Kidney (tissue), 14 donors: ENCODE data around the gene TSNAX. TPM values are rescaled to one million over a fixed set of nuclear protein-coding genes. Genes with fewer than 3 reads are reported as not detected.
"Not testable (repeated sequence)": the region's sequence is repeated elsewhere in the genome, so short reads cannot be mapped to it uniquely, and the experiment has no call there.

Experiments used
- DNase-seq, 5 donors: peaks; one replicate each; pipeline ENCODE4 v3.0.0-alpha.2; 2013 to 2020
- FAIRE-seq: peaks from 2 replicates; lab custom pipeline; 2012; peaks lifted over from hg19 to GRCh38; lab: Jason Lieb, UNC
- H3K27ac ChIP-seq, 2 donors: one replicate each; pipeline ENCODE4 v1.7.0; 2013; ENCODE audit warnings: low read depth in 2 of 2, low read length in 2 of 2, inconsistent platforms in 1 of 2
- H3K27me3 ChIP-seq: one replicate; pipeline ENCODE4 v1.7.1; 2013; ENCODE audit warnings: low read length, inconsistent platforms; ENCODE audit not compliant: control insufficient read depth, insufficient read depth
- H3K36me3 ChIP-seq, 3 donors: one replicate each; pipeline versions ENCODE4 v1.7.0 to v1.7.1; 2013; ENCODE audit warnings: low read length in 3 of 3, control low read depth in 1 of 3, inconsistent platforms in 1 of 3; ENCODE audit not compliant: insufficient read depth in 3 of 3, control insufficient read depth in 2 of 3
- H3K4me1 ChIP-seq, 3 donors: one replicate each; pipeline versions ENCODE4 v1.7.0 to v1.7.1; 2013; ENCODE audit warnings: low read length in 3 of 3, inconsistent platforms in 1 of 3, low read depth in 1 of 3; ENCODE audit not compliant: control insufficient read depth in 2 of 3, insufficient read depth in 2 of 3
- H3K4me3 ChIP-seq, 3 donors: one replicate each; pipeline versions ENCODE4 v1.7.0 to v1.8.1; 2013; ENCODE audit warnings: low read length in 3 of 3, control low read depth in 1 of 3, inconsistent platforms in 1 of 3
- H3K9ac ChIP-seq, 3 donors: one replicate each; pipeline versions ENCODE4 v1.7.0 to v1.7.1; 2013; ENCODE audit warnings: low read length in 3 of 3, control low read depth in 1 of 3, inconsistent platforms in 1 of 3
- H3K9me3 ChIP-seq, 3 donors: one replicate each; pipeline versions ENCODE4 v1.7.0 to v1.7.1; 2013; ENCODE audit warnings: low read length in 3 of 3, control low read depth in 1 of 3, inconsistent platforms in 1 of 3; ENCODE audit not compliant: control insufficient read depth in 2 of 3, insufficient read depth in 1 of 3
- CTCF ChIP-seq: IDR thresholded peaks from 3 replicates; pipeline ENCODE4 v1.5.1; 2012; ENCODE audit warnings: mild to moderate bottlenecking, moderate library complexity, borderline replicate concordance; ENCODE audit not compliant: insufficient read depth; ENCODE audit errors: extremely low read depth
- intact Hi-C: fragments of 100-400 bp; cut with DNase I; formaldehyde crosslinking; loops from one replicate; pipeline ENCODE4 v1.11.1; 2022
- polyA plus RNA-seq: library from polyadenylated mRNA; stranded (reverse); fragments of 350-450 nt; fragmentation: Illumina TruSeq; extraction: RNeasy Lipid Tissue Mini Kit (QIAGEN cat#74804); gene quantifications from one replicate; pipeline ENCODE4 v1.2.3, GENCODE V29; 2014; ENCODE audit warnings: low read depth, low replicate concordance; ENCODE audit not compliant: insufficient read depth
- total RNA-seq: library from RNA; stranded (reverse); fragmentation: NEBNext Ultra II Directional; extraction: Animal tissue kit (Norgen Biotek cat#: 25700); gene quantifications from one replicate; pipeline ENCODE4 v1.2.1, GENCODE V29; 2021
- donor health status: control.
- donor health status: control.
- donor health status: control.
- donor health status: control.
- donor health status: control.
- donor health status: DM: yes; HTN: yes; CAD: no.
- donor health status: Normal renal cell carcinoma (clear cell type).

The TSNAX gene
- total and polyA plus RNA-seq, 2 donors from 2014 or later: 27.1 to 42.3 TPM

- no peaks in the 10 kb centered on the region for H3K9me3 ChIP-seq
- H3K27ac ChIP-seq: no peak overlapping the region
- TF ChIP-seq CTCF: no peak
- H3K36me3 ChIP-seq: no peaks in the 10 kb centered on the region
- FAIRE-seq: no peak
- H3K9ac ChIP-seq: no peak overlapping the region
- H3K4me3 ChIP-seq: no peak overlapping the region
- no peaks in the 10 kb centered on the region for H3K4me1 ChIP-seq
- no peak for DNase-seq
- no peaks in the 10 kb centered on the region for H3K27me3 ChIP-seq
- intact Hi-C loops: loop anchor here (5.0 kb wide), 1 partner anchor 236 kb away; no protein-coding TSS in a partner anchor
Observed at GRCh38 chr1:231592809-231593208, 64.3 kb downstream of the TSNAX start.

- not testable (repeated sequence) for H3K4me1 ChIP-seq, H3K9me3 ChIP-seq, H3K36me3 ChIP-seq, H3K4me3 ChIP-seq, DNase-seq, FAIRE-seq, H3K9ac ChIP-seq, H3K27me3 ChIP-seq, H3K27ac ChIP-seq
- intact Hi-C loops: loop anchor here (5.0 kb wide), 1 partner anchor 236 kb away; no protein-coding TSS in a partner anchor
Observed at GRCh38 chr1:231593264-231593663, 64.8 kb downstream of the TSNAX start.

GRCh38 chr1:231594123-231594522 lies 65.7 kb downstream of the TSNAX start:
- Histone ChIP-seq H3K9ac (no peak overlapping the region), H3K27me3 (no peaks in the 10 kb centered on the region), H3K9me3 (no peaks in the 10 kb centered on the region), H3K27ac (no peak overlapping the region), H3K4me3 (no peak overlapping the region), H3K36me3 (no peaks in the 10 kb centered on the region), H3K4me1 (no peaks in the 10 kb centered on the region)
- no peak for TF ChIP-seq CTCF
- FAIRE-seq (no peak), DNase-seq (no peak)
- intact Hi-C loops: loop anchor here (5.0 kb wide), 1 partner anchor 237 kb away; no protein-coding TSS in a partner anchor

- TF ChIP-seq CTCF: no peak
- FAIRE-seq: no peak
- no peak overlapping the region for H3K4me3 ChIP-seq
- no peak for DNase-seq
- intact Hi-C loops: loop anchor here (5.0 kb wide), 1 partner anchor 237 kb away; no protein-coding TSS in a partner anchor
- no peaks in the 10 kb centered on the region for H3K9me3 ChIP-seq
- H3K9ac ChIP-seq: no peak overlapping the region
- H3K27ac ChIP-seq: no peak overlapping the region
- H3K27me3 ChIP-seq: no peaks in the 10 kb centered on the region
- H3K36me3 ChIP-seq: no peaks in the 10 kb centered on the region
- no peaks in the 10 kb centered on the region for H3K4me1 ChIP-seq
Observed at GRCh38 chr1:231594749-231595148, 66.3 kb downstream of the TSNAX start.
